Measurements from ENCODE around the gene TAPBPL. TPM values are rescaled to one million over a fixed set of nuclear protein-coding genes. Genes with fewer than 3 reads are reported as not detected.
"Not testable (repeated sequence)": the region's sequence is repeated elsewhere in the genome, so short reads cannot be mapped to it uniquely, and the experiment has no call there.

TAPBPL gene
- total and polyA plus RNA-seq, 2 donors from 2014 or later, result 34.5 to 44.7 TPM

- no peaks in the 10 kb centered on the region for H3K27me3 ChIP-seq (ENCODE audit: control insufficient read depth, insufficient read depth, low read length)
- no peak overlapping the region for H3K27ac ChIP-seq (ENCODE audit: low read depth in 2 of 2, low read length in 2 of 2)
Observed at GRCh38 chr12:6424866-6425265, 27.0 kb upstream of the TAPBPL start.

GRCh38 chr12:6425590-6426531 lies 26.0 kb upstream of the TAPBPL start:
- Histone ChIP-seq H3K36me3 (ENCODE audit: control insufficient read depth in 2 of 3, insufficient read depth in 3 of 3, low read length in 3 of 3) (no peaks in the 10 kb centered on the region), H3K4me3 (ENCODE audit: low read length in 3 of 3) (no peak overlapping the region), H3K27me3 (ENCODE audit: control insufficient read depth, insufficient read depth, low read length) (no peaks in the 10 kb centered on the region), H3K4me1 (ENCODE audit: control insufficient read depth in 2 of 3, insufficient read depth in 2 of 3, low read depth in 1 of 3, low read length in 3 of 3) (peaks cover 4 to 12% (median 7%) of the 10 kb centered on the region in 3 donors), H3K9me3 (ENCODE audit: control insufficient read depth in 2 of 3, insufficient read depth in 1 of 3, low read length in 3 of 3) (no peaks in the 10 kb centered on the region), H3K9ac (ENCODE audit: low read length in 3 of 3) (no peak overlapping the region), H3K27ac (ENCODE audit: low read depth in 2 of 2, low read length in 2 of 2) (no peak overlapping the region)
- peak in 3 of 5 donors; percentile 21 to 81 (median 42) for DNase-seq
- intact Hi-C loops (cut with DNase I), result no loop called here
- no peak for FAIRE-seq
- no peak for TF ChIP-seq CTCF (IDR thresholded peaks at IDR 0.05; ENCODE audit: borderline replicate concordance, extremely low read depth, insufficient read depth)

More at GRCh38 chr12:6424866-6425265, 27.0 kb upstream of the TAPBPL start:
- Histone ChIP-seq H3K4me3 (ENCODE audit: low read length in 3 of 3) (no peak overlapping the region), H3K9me3 (ENCODE audit: control insufficient read depth in 2 of 3, insufficient read depth in 1 of 3, low read length in 3 of 3) (no peaks in the 10 kb centered on the region), H3K36me3 (ENCODE audit: control insufficient read depth in 2 of 3, insufficient read depth in 3 of 3, low read length in 3 of 3) (no peaks in the 10 kb centered on the region), H3K4me1 (ENCODE audit: control insufficient read depth in 2 of 3, insufficient read depth in 2 of 3, low read depth in 1 of 3, low read length in 3 of 3) (peaks cover 0 to 4% (median 4%) of the 10 kb centered on the region in 3 donors), H3K9ac (ENCODE audit: low read length in 3 of 3) (no peak overlapping the region)
- no peak for FAIRE-seq
- intact Hi-C loops (cut with DNase I), result no loop called here
- no peak for TF ChIP-seq CTCF (IDR thresholded peaks at IDR 0.05; ENCODE audit: borderline replicate concordance, extremely low read depth, insufficient read depth)
- no peak for DNase-seq

GRCh38 chr12:6426882-6427671 lies 24.8 kb upstream of the TAPBPL start:
- Histone ChIP-seq H3K4me3 (ENCODE audit: low read length in 3 of 3) (no peak overlapping the region), H3K36me3 (ENCODE audit: control insufficient read depth in 2 of 3, insufficient read depth in 3 of 3, low read length in 3 of 3) (no peaks in the 10 kb centered on the region), H3K4me1 (ENCODE audit: control insufficient read depth in 2 of 3, insufficient read depth in 2 of 3, low read depth in 1 of 3, low read length in 3 of 3) (peaks cover 4 to 16% (median 7%) of the 10 kb centered on the region in 3 donors), H3K27ac (ENCODE audit: low read depth in 2 of 2, low read length in 2 of 2) (no peak overlapping the region), H3K9me3 (ENCODE audit: control insufficient read depth in 2 of 3, insufficient read depth in 1 of 3, low read length in 3 of 3) (no peaks in the 10 kb centered on the region), H3K9ac (ENCODE audit: low read length in 3 of 3) (no peak overlapping the region), H3K27me3 (ENCODE audit: control insufficient read depth, insufficient read depth, low read length) (no peaks in the 10 kb centered on the region)
- FAIRE-seq, result no peak
- TF ChIP-seq CTCF (IDR thresholded peaks at IDR 0.05; ENCODE audit: borderline replicate concordance, extremely low read depth, insufficient read depth), result no peak
- peak in 3 of 5 donors; percentile 27 to 80 (median 50) for DNase-seq
- intact Hi-C loops (cut with DNase I), result no loop called here

- H3K9me3 ChIP-seq (ENCODE audit: control insufficient read depth in 2 of 3, insufficient read depth in 1 of 3, low read length in 3 of 3); intact Hi-C loops (cut with DNase I); H3K9ac ChIP-seq (ENCODE audit: low read length in 3 of 3); FAIRE-seq; H3K27me3 ChIP-seq (ENCODE audit: control insufficient read depth, insufficient read depth, low read length); H3K36me3 ChIP-seq (ENCODE audit: control insufficient read depth in 2 of 3, insufficient read depth in 3 of 3, low read length in 3 of 3); H3K27ac ChIP-seq (ENCODE audit: low read depth in 2 of 2, low read length in 2 of 2); H3K4me3 ChIP-seq (ENCODE audit: low read length in 3 of 3): not testable (repeated sequence)
- peaks cover 4 to 16% (median 7%) of the 10 kb centered on the region in 3 donors for H3K4me1 ChIP-seq (ENCODE audit: control insufficient read depth in 2 of 3, insufficient read depth in 2 of 3, low read depth in 1 of 3, low read length in 3 of 3)
- peak in 1 of 5 donors; percentile 16 for DNase-seq
Observed at GRCh38 chr12:6427796-6428195, 24.0 kb upstream of the TAPBPL start.
